Pulmonary artery endothelial cell (primary cell): Measurements from ENCODE around the gene RAPGEF3. TPM values are rescaled to one million over a fixed set of nuclear protein-coding genes. Genes with fewer than 3 reads are reported as not detected.

Source experiments
- DNase-seq: peaks from one replicate; pipeline ENCODE4 v3.0.0-alpha.2; 2011; ENCODE audit warnings: low read depth, low spot score
- total RNA-seq: library from RNA; depleted of rRNA; stranded (reverse); fragments of >200 nt; gene quantifications from 2 replicates; pipeline ENCODE4 v1.2.3, GENCODE V29; 2014

RAPGEF3 gene
- total RNA-seq, 1 donor from 2014 or later, result 17.0 TPM

DNA sequence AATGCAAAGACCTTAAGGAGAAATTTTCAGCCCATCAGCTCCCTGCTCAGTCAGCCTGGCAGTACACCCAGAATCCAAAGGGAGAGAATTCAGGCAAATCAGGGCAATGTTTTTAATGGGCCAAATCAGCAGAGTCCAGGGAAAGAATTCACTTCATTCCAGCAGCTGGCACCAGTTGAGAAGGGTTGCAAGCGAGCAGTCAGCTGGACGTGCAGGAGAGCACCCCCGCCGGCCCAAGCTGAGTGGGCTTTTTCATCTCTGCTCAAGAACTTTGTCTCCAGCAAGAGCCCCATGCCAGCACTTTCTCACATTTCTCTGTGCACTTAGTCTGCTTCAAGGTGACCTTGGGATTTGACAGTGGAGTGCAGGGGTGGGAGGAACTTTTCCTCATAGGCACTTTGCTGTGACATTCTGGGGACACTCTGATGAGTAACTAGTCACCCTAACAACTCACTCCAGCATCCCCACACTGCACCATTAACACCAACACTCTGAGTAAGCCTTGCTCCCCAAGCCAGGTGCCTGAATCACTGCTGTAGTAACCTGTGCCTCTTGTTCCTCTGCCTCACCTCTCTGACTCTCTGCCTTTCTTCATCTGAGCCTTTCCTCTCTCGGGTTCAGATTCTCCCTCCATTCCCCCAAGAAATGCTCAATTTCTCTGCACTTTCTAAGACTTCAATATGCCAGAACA, 35.6 kb downstream of the RAPGEF3 start:
- no peak for DNase-seq

DNA sequence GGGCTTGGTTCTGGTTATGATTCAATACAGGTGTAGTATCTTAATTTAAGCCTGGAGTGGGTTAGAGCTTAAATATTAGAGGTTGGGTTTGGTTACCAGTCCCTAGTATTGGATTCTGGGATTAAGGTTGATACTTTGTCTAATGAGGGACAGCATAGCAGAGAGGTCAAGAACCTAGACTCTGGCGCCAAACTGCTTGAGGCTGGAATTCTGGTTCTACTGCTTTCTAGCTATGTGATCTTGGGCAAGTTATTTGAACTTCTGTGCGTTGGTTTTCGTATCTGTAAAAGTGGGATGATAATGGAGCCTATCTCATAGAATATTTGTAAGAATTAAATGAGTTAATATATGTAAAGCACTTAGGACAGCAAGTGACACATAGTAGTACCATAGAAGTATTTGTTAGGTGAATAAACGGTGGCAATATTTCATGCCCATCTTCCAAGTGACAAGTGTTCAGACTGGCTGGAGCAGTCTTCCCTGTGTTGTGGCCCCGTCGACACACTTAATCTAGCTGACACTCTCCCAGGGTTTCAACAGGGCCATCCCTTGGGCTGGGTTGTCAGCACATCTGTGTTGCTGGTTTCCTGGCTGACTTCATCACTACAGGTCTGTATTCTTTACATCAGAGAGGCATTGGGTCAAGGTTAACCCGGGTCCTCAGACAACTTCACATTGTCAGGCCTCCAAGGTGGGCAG, 36.4 kb downstream of the RAPGEF3 start:
- no peak for DNase-seq

DNA sequence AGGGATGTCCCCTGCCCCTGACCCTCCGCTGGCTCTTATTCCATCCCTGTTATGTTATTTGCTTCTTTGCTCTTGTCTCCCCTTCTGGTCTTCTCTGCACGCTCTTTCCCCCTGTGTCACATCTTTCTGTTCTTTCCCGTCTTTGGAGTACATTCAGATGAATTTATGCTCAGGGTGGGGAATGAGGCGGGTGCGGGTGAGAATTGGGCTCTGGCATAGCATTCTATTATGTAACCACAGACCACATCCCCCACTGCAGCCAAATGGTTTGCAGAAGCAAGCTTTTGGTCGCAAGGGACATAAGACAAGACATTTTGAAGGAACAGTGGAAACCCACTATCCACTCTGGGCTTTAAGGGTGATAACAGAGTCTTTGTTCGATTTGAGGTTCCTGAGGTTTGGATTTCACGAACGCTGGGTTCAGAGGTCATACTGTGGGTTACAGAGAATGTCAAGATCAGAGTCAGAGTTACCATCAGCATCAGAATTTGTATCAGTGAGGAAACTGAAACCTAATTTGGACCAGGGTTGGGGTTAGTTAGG, 37.2 kb downstream of the RAPGEF3 start:
- DNase-seq, result no peak

DNA sequence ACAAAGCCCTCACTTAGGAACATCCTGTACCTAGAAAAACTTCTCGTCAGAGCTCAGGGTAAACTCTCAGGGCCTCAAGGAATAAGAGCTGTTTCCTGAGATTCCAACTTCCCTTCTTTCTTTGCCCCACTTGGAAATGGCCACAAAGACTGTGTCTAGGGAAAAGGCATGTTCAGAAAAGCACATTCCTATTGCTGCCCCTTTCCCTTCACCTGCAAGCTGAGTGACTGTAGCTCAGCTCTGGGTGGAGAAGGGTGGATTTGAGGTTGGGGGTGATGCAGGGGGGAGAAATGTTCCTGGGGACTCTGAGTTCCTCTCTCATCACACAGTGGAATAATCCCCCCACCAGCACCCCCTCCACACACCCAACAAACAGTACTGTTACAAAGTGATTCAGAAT, 40.1 kb downstream of the RAPGEF3 start:
- DNase-seq, result no peak

DNA sequence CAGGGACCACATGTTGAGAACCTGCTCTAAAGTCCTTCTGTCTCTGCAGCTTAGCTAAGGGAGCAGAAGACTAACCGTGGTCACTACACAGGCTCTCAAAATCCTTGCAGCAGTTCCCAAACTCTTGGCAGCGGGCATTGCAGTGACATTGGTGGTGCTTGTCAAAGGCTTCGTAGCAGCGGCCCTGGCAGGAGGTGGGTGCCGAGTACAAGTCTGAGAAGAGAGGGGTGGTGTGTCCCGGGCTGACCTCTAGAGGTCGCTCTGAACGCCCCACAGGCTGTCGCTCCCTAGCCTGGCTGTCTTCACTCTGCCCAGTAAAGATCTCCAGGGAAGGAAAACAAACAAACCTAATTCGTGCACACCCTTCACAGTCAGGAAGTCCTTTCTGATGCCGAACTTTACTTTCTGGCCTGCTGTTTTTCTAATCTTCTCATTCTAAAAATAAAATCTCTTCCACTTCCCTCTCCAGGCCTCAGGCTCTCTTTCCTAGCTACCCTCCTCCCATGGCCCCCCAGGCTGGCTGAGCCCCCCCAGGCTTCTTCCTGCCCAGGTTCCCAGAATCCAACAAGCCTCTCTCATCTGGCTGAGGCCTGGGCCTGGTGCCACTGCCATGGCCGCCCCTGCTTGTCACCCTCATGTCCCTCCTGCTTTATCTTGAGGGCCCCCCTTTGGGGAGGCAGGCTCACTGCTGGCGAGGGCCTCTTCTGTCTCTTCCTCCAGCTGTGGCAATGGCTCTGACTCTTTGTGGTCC, 41.1 kb downstream of the RAPGEF3 start:
- DNase-seq, result peak; percentile 66

DNA sequence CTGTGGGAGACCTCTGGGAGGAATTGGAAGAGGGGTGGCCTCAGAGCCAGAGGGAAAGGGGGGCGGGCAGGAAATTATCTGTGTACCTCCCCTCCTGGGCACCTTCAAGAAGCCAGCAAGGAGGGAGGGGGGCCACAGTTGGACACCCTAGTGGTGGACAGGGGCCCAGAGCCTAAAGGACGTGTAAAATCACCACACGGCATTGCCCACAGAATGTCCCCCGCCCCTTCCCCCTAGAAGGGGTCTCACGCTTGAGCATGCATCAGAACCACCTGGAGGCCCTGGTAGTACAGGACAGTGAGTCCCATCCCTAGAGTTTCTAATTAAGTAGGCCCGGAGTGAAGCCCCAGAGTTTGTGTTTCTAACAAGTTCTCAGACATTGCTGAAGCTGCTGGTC, 41.6 kb downstream of the RAPGEF3 start:
- DNase-seq, result no peak

DNA sequence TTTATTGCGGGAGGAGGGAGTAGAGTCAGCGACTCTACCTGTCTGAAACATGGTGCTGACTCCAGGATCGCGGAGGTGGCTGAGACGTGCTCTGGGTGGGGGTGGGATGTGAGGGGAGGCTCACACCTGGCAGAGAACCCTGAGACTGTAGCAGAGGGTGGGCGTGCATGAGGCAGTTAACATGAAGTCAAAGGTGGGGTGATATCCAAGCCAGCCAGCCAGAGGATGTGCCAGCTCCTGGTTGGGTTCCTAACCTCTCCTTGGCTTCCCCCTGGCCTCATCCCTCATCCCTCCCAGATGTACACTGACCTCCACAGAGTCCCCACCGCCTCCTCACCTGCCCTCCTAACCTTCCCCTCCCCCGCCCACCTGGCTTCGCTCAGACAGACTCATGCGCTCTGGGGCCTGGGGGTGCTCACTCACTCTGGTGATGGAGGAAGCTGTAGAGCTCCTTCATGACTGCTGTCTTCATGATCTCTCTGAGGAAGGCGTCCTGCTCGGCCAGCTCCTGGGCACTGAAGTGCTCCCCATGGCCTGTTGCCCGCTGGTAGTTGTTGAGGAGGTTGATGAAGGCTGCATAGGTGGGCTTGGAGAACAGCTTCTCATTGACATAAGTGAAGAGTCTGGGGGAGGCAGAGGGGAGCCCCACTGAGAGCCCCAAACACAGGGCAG, 42.7 kb downstream of the RAPGEF3 start:
- no peak for DNase-seq

DNA sequence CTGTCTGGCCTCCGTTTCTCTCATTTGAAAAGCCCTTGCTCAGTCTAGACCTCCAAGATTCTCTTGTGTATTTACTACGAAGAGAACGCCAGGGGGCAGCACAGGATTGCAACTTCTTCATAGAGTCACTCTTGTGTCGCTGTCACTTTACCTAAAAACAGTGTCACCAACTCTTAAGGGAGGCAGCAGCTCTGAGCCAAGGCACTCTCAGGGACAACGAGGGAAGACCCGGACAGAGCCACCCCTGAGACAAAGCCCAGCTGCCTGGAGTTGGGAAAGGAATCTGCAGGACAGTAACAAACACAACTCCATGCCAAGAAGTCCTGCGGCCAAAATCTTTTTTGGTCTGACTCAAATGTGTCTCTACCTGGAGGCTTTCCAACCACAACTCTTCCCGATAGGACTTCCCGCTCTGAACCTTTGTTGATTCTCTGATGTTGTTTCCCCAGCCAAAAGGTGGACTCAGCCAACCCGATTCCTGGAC, 43.2 kb downstream of the RAPGEF3 start:
- peak; percentile 41 for DNase-seq

DNA sequence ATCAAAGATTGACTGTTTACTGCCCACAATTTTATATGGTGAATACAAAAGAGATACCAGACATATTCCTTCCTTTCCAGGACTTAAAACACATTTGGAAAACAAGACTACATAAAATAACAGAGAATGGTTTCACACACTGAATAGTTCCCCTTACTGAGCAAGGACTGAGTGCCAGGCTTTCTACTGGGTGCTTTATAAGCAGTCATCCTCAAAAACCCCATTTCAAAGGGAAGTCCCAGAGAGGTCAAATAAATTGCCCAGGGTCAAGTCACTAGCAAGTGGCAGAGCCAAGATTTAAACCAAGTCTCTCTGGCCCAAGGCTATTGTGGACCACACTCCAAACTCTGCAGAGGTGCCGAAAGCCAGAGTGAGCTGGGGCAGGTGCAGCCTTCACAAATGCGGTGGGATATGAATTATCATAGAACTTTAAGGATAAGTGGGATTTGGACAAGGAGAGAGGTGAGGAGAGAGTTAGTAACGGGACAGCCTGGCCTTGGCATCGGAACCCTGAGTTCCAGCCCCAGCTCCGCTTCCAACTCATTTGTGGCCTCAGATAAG, 43.8 kb downstream of the RAPGEF3 start:
- no peak for DNase-seq

DNA sequence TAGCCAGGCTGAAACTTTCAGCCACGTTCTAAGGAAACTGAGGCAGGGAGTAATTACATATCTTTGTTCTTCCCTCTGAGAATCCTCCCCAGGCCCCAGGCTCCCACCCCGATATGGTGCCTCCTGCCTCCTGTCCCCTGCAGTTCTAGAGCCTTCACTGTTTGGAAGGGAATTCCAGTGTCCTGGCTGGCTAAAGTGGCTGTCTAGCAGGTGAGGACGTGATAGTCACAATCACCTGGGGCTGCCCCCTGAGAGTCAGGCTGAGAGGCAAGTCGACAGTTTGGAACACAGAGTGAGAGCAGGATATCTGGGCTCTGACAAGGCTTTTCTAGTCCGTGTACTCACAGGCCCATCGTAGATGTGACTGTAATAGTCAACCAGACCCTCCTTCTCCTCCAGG, 46.5 kb downstream of the RAPGEF3 start:
- no peak for DNase-seq

DNA sequence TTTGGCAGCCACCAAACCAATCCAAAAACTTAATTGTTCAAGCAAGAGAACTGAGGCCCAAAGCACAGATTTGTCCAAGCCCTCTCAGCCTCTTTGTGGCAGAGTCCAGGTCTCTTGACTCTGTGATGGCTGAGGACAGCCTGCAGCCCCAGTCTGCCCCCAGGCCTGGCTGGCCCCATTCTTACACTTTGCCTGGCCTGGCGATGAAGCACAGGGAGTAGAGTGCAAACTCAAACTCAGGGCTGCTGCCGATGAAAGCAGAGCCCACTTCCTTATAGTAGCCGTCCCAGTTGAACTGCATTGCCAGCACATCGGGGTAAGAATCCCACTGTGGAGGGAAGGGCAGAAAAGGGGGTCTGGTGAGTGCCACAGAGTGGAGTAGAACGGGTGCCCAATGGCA, 47.2 kb downstream of the RAPGEF3 start:
- no peak for DNase-seq

DNA sequence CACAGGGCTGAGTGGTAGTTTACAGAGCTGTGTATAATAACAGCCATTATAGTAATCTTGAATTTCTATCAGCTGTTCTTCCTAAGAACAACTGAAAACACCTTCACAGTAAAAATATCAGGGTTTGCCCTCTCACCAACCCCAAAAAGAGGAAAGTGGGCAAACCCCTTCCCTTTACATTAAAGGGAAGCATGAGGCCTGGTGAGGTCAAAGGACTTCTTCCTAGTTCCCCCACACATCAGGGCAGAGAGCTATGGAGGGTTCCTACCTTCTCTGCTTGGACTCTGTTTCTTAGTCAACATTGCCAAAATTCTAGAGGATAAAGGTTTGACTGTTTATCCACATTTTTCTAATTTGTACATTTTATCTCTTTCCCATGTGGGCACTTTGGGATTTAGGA, 48.4 kb downstream of the RAPGEF3 start:
- no peak for DNase-seq

DNA sequence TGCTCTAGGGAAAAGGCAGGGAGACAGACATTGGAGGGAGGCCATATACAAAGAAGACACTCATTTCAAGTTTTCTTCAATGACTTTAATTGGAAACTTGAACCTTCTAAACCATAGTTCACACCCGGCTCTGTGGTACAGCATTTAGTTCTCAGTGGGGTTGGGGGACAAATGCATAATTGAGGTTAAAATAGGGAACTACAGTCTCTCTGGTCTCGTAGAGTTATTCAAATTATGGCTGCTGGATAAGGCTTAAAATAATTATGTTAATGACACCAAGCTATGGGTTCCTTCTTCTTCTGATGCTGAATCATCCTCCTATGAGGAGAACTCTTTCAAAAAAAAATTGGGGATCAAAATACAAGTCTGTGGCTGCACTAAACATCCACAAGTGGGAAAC, 49.0 kb downstream of the RAPGEF3 start:
- no peak for DNase-seq

DNA sequence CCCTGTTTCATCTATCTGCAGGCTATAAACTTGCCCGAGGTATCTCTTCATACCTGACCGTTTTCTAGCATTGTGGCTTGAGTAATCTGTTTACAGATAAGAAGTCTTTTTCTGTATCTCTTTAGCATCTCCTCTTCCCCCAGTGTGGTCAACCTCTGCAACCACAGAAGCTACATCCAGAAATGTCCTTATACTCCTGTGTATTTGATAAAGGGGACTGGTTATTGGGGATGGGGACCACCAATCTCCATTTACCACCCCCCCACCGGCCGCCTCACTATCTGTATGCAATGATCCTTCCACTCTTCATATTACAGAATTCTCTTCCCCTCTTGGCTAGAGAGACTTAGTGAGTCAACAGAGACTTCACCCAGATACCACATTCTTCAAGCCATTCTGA, 49.4 kb downstream of the RAPGEF3 start:
- DNase-seq, result no peak

DNA sequence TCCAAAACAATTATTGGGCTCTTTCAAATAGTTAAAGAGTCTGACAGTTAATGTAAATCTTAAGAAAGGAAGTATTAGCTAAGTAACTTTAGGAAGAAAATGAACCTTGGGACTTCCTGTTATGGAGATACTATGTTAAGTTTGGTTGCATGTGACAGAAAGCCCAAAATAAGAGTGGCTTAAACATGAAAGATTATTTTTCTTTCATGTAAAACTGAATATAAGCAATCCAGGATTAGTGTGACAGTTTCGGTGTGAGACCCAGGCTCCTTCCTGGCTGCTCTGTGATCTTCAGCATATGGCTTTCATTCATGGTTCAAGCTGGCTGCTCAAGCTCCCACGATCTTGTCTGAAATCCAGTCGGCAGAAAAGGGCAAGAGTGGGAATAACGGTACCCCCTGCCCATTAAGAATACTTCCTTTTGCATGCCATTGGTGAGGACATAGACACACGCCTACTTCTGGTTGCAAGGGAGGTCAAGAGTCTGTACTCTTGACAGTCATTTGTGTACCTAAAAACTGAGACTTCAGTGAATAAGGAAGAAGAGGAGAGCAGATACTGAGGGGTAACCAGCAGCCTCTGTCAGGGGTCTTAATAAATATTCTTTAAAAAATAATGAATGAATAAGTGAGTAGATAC, 50.7 kb downstream of the RAPGEF3 start:
- no peak for DNase-seq

DNA sequence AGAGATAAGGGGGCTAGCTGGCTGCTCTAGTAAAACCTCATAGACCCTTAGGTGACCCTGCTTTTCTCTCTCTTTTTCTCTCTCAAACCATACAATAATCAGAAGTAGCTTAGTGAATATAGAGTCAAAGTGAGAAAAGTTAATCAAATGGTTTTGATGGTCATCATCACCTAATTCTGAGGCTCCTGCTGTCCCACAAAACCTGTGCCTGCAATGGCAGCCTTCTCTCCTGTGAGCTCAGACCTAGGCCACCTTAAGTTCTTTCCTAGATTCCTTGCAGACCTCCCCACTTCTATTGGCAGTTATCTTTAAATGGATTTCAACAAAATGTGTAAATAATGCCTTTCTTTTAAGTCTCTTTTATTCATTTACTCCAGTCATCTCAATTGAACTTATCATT, 51.3 kb downstream of the RAPGEF3 start:
- DNase-seq, result no peak

DNA sequence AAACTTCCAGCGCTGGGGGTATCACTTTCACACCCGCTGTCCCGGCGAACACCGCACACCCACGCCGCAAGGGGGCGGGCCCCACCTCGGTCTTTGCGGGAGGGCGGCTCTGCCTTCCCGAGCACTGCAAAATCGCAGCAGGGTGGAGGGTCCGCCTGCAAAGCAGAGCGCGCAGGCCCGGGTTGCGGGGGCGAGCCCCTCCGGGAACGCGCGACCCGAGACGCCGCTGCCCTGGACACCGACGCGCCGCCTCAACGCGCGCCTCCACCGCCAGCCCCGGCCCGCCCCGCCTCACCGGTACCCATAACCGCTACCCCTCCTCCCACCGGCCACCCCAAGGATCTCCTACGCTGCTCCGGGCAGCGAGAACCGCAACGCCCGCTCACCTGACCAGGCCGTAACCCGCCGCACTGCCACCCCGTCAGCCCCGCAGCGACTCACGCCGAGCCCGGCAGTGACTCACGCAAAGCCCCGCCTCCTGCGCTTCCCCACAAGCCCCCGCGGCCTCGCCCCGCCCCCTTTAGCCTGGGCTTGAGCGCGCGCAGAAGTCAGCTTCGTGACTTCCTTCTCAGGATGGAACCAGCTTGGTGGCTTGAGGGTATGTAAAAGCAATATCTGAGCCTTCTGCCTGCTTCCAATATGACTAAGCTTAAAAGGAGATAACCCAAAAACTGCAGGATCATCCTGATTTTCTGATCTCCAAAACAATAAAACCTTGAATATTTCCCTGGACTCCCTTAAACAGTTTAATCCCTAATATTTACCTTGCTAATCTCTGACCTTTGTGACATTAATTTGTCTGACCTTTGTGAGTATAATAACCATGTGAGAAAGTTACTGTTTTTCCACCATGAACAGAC, 52.9 kb downstream of the RAPGEF3 start, which contains the start of gene RPAP3:
TSS of gene RPAP3 (minus strand) at position 465 of the 860 bp plus-strand sequence. CDS start 3,190 bp downstream, outside the sequence.
- DNase-seq, result peak; percentile 77

DNA sequence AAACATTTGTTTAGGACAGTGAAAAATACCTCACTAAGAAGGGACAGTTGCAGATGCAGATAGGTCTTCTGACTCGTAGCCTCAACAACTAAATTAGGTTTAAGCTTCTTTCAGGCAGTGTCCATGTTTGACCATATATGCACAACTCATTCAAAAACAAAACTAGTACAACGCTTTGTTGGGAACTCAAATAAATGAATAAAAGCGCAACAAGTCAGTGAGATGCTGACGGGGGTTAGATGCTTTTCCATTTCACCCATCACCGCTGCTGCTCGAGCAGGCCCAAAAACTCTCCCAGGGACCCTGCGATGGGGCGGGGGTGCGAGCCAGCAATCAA, 53.5 kb downstream of the RAPGEF3 start:
- DNase-seq, result no peak

DNA sequence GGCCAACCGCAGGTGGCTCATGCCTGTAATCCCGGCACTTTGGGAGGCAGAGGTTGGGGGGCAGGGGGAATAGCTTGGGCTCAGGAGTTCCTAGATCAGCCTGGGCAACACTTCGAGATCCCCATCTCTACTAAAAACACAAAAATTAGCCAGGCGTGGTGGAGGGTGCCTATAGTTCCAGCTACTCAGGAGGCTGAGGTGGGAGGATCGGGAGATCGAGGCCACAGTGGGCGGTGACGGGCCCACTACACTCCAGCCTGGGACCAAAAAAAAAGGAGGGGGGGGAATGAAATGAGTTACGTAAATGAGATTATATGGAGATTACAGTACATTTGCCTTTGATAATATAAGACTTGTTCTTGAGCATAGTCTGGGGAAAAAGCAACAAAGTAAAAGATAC, 54.0 kb downstream of the RAPGEF3 start:
- DNase-seq, result no peak

DNA sequence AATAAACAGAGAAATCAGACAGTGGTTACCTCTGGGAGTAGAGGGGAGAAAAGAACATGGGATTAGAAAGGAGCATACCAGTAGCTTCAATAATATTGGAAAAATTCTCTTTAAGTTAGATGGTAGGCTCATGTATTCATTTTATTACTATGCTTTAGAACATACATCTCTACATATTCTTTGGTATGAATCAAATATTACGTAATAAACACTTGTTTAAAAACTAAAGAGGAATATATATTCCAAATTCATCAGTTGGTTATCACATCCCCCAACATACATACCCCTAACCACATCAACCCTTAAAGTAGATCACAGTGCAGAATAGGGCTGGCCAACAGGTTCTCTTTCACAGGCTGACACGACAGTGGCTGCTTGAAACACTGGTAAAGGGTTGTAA, 58.4 kb downstream of the RAPGEF3 start:
- no peak for DNase-seq
